ENCODE results near the gene BST2. TPM values are rescaled to one million over a fixed set of nuclear protein-coding genes. Genes with fewer than 3 reads are reported as not detected.

The BST2 gene, protein sequence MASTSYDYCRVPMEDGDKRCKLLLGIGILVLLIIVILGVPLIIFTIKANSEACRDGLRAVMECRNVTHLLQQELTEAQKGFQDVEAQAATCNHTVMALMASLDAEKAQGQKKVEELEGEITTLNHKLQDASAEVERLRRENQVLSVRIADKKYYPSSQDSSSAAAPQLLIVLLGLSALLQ
- 100 to 1,000 TPM; 150 to 282 TPM for total RNA-seq

GRCh38 chr19:17405250-17406045, at the start of gene BST2:
Gene BST2 (minus strand): TSS chr19:17405630. CDS start chr19:17405575, 55 bp downstream.
- Mint-ChIP-seq H3K27ac (peak within 1 kb of the TSS; percentile 89 to 99), H3K27me3 (no peaks in the 10 kb centered on the region), H3K4me1 (ENCODE audit: low read depth in 2 of 2) (peaks cover 25 to 43% of the 10 kb centered on the region in 2 donors), H3K36me3 (no peaks in the 10 kb centered on the region), H3K9me3 (no peaks in the 10 kb centered on the region), H3K4me3 (peak within 1 kb of the TSS; percentile 96)
- ATAC-seq (peak; percentile 86 to 92), DNase-seq (ENCODE audit: low spot score) (peak; percentile 86)

GRCh38 chr19:17454576-17455071, 49.2 kb upstream of the BST2 start:
- Mint-ChIP-seq H3K27me3 (peaks cover 18 to 25% of the 10 kb centered on the region in 2 donors), H3K27ac (no peak overlapping the region), H3K4me3 (no peak overlapping the region), H3K36me3 (no peaks in the 10 kb centered on the region), H3K9me3 (no peaks in the 10 kb centered on the region), H3K4me1 (ENCODE audit: low read depth in 2 of 2) (peaks cover 6 to 8% of the 10 kb centered on the region in 2 donors)
- ATAC-seq: no peak
- DNase-seq (ENCODE audit: low spot score): no peak

- peaks cover 6 to 8% of the 10 kb centered on the region in 2 donors for H3K4me1 Mint-ChIP-seq (ENCODE audit: low read depth in 2 of 2)
- no peaks in the 10 kb centered on the region for H3K9me3 Mint-ChIP-seq
- no peak overlapping the region for H3K27ac Mint-ChIP-seq
- peaks cover 18 to 21% of the 10 kb centered on the region in 2 donors for H3K27me3 Mint-ChIP-seq
- H3K36me3 Mint-ChIP-seq: no peaks in the 10 kb centered on the region
- no peak for DNase-seq (ENCODE audit: low spot score)
- H3K4me3 Mint-ChIP-seq: no peak overlapping the region
- ATAC-seq: no peak
Measured at GRCh38 chr19:17451820-17452219, 46.4 kb upstream of the BST2 start.

GRCh38 chr19:17450264-17451075, 45.0 kb upstream of the BST2 start:
- peak overlapping the region; percentile 4 for H3K4me3 Mint-ChIP-seq
- no peak for DNase-seq (ENCODE audit: low spot score)
- no peaks in the 10 kb centered on the region for H3K9me3 Mint-ChIP-seq
- H3K27ac Mint-ChIP-seq: peak overlapping the region in 1 of 2 donors; percentile 64
- peaks cover 18 to 19% of the 10 kb centered on the region in 2 donors for H3K27me3 Mint-ChIP-seq
- no peak for ATAC-seq
- H3K36me3 Mint-ChIP-seq: no peaks in the 10 kb centered on the region
- H3K4me1 Mint-ChIP-seq (ENCODE audit: low read depth in 2 of 2): peaks cover 6 to 8% of the 10 kb centered on the region in 2 donors

GRCh38 chr19:17448131-17448967, 42.9 kb upstream of the BST2 start, which contains the start of gene TMEM221:
Gene TMEM221 (minus strand): TSS chr19:17448668. CDS start chr19:17448462, 206 bp downstream.
- no peak within 1 kb of the TSS for H3K27ac Mint-ChIP-seq
- ATAC-seq (peak; percentile 76 to 89), DNase-seq (ENCODE audit: low spot score) (no peak)
- H3K4me1 Mint-ChIP-seq (ENCODE audit: low read depth in 2 of 2): peaks cover 6% of the 10 kb centered on the region in 2 donors
- H3K36me3 Mint-ChIP-seq: no peaks in the 10 kb centered on the region
- peaks cover 12 to 18% of the 10 kb centered on the region in 2 donors for H3K27me3 Mint-ChIP-seq
- H3K9me3 Mint-ChIP-seq: no peaks in the 10 kb centered on the region
- H3K4me3 Mint-ChIP-seq: peak within 1 kb of the TSS; percentile 25

- Mint-ChIP-seq H3K27ac (no peak overlapping the region), H3K4me3 (peak overlapping the region; percentile 25), H3K36me3 (no peaks in the 10 kb centered on the region), H3K4me1 (ENCODE audit: low read depth in 2 of 2) (peaks cover 5 to 6% of the 10 kb centered on the region in 2 donors), H3K9me3 (no peaks in the 10 kb centered on the region), H3K27me3 (peaks cover 11 to 18% of the 10 kb centered on the region in 2 donors)
- no peak for ATAC-seq
- no peak for DNase-seq (ENCODE audit: low spot score)
Measured at GRCh38 chr19:17447704-17448130, 42.3 kb upstream of the BST2 start.

GRCh38 chr19:17445526-17446165, 40.2 kb upstream of the BST2 start:
- H3K4me1 Mint-ChIP-seq (ENCODE audit: low read depth in 2 of 2): peaks cover 5 to 6% of the 10 kb centered on the region in 2 donors
- H3K4me3 Mint-ChIP-seq: no peak overlapping the region
- H3K27ac Mint-ChIP-seq: no peak overlapping the region
- DNase-seq (ENCODE audit: low spot score): no peak
- H3K27me3 Mint-ChIP-seq: peaks cover 11 to 18% of the 10 kb centered on the region in 2 donors
- H3K9me3 Mint-ChIP-seq: no peaks in the 10 kb centered on the region
- ATAC-seq: no peak
- H3K36me3 Mint-ChIP-seq: no peaks in the 10 kb centered on the region

DNA sequence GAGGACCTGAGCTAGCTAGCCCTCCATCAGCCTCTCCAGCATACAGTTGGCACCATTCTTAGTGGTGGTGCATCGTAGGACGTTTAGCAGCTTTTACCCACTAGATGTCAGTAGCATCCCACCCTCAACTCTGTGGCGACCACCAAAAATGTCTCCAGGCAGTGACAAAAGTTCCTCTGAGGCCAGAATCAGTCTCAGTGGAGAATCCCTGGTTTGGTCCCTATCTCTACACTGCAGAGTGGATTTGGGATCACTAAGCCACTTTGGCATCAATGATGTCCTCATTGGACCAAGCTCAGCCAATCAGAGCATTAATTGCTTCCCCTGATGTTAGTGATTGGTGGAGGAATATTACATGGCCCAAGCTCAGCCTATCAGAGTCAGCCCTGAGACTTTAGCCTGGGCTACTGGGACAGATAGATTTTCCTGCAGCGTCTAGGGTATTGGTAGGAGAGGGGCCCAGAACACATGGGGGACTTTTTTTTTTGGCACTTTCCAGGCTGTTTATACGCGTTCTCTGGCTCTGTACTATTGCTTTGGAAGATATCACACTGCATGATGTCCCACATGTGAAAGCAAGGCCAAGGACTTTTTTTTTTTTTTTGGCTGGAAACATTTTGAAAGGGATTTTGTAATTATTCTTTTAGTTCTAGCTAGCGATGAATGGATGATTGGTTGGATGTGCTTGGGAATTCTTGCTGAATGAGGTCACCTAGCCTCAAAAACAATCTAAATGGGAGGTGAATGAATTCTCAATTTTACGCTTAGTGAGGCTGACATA, 36.0 kb upstream of the BST2 start:
- no peak for DNase-seq (ENCODE audit: low spot score)
- H3K36me3 Mint-ChIP-seq: no peaks in the 10 kb centered on the region
- no peak overlapping the region for H3K4me3 Mint-ChIP-seq
- no peaks in the 10 kb centered on the region for H3K27me3 Mint-ChIP-seq
- H3K27ac Mint-ChIP-seq: no peak overlapping the region
- H3K4me1 Mint-ChIP-seq (ENCODE audit: low read depth in 2 of 2): no peaks in the 10 kb centered on the region
- no peaks in the 10 kb centered on the region for H3K9me3 Mint-ChIP-seq
- peak; percentile 55 to 58 for ATAC-seq

DNA sequence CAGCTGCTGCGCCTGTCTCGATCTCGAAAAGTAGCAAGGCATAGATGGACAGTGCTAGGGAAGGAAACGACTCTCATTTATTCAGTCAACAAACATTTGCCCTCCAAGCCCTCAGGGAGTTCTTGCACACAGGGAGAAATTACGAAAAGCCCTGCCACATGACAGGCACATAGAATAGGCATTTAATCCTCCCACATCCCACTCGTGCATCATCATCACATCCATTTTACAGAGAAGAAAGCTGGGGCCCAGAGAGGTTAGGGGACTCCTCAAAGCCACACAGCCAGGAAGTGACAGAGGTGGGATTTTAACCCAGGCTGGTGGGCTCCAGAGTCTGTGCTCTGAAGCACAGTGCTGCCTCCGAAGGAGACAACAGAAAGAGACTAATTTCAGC, 31.4 kb upstream of the BST2 start:
- ATAC-seq: no peak
- no peaks in the 10 kb centered on the region for H3K27me3 Mint-ChIP-seq
- H3K27ac Mint-ChIP-seq: no peak overlapping the region
- H3K36me3 Mint-ChIP-seq: no peaks in the 10 kb centered on the region
- H3K4me3 Mint-ChIP-seq: no peak overlapping the region
- no peaks in the 10 kb centered on the region for H3K9me3 Mint-ChIP-seq
- DNase-seq (ENCODE audit: low spot score): no peak
- H3K4me1 Mint-ChIP-seq (ENCODE audit: low read depth in 2 of 2): no peaks in the 10 kb centered on the region

DNA sequence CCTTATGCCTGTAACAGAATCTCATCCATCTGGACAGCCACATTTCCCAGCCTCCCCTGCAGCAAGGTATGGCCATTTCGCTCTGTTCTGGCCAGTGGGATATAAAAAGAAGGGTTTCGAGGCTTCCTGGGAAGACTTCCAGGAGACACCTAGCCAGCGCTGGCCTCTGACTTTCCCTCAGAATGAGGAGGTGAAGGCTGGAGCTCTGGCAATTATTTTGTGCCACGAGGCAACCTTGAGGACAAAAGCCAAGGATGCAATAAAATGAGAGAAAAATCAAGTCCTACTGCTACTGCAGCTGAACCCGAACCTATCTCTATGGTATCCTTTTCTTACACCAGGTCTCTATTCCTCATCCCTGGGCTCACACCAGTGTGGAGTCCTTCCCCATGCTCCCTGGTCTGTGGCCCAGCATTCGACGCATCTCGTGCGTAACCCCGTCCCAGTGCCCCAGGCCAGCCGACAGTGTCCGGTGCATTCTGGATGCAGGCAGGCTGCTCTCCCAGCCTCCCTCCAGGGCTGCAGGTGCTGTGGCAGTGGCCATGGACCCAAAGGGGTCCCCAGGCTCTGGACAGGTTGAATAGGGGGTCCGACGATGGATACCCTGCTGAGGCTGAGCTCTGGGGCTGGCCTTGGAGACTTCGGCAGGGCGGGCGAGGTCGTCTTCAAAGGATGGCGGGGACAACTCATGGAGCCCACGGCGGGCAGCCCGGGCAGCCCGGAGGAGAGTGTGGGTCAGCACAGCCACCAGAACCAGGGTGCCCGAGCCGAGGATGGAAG, 30.9 kb upstream of the BST2 start:
- Mint-ChIP-seq H3K36me3 (no peaks in the 10 kb centered on the region), H3K4me3 (no peak overlapping the region), H3K27ac (no peak overlapping the region), H3K27me3 (no peaks in the 10 kb centered on the region), H3K9me3 (no peaks in the 10 kb centered on the region), H3K4me1 (ENCODE audit: low read depth in 2 of 2) (no peaks in the 10 kb centered on the region)
- no peak for DNase-seq (ENCODE audit: low spot score)
- no peak for ATAC-seq

- H3K9me3 Mint-ChIP-seq: no peaks in the 10 kb centered on the region
- no peak for ATAC-seq
- no peaks in the 10 kb centered on the region for H3K36me3 Mint-ChIP-seq
- no peak overlapping the region for H3K4me3 Mint-ChIP-seq
- H3K27me3 Mint-ChIP-seq: no peaks in the 10 kb centered on the region
- no peak for DNase-seq (ENCODE audit: low spot score)
- no peaks in the 10 kb centered on the region for H3K4me1 Mint-ChIP-seq (ENCODE audit: low read depth in 2 of 2)
- no peak overlapping the region for H3K27ac Mint-ChIP-seq
Measured at GRCh38 chr19:17435218-17435617, 29.8 kb upstream of the BST2 start.

Measured in natural killer cell treated with Interleukin-12 subunit alpha and Interleukin-12 subunit beta and Interleukin-15 and Interleukin-18, amount 100 ng/mL, for 72 hours (primary cell).